DLD1 (cell line): ENCODE data around the gene ADAM23.

Source experiments
- in situ Hi-C: cut with HindIII; loops from 2 replicates; pipeline ENCODE4 v1.10.0; 2017; ENCODE audit warnings: low sequenced_read_pairs

Gene ADAM23

DNA sequence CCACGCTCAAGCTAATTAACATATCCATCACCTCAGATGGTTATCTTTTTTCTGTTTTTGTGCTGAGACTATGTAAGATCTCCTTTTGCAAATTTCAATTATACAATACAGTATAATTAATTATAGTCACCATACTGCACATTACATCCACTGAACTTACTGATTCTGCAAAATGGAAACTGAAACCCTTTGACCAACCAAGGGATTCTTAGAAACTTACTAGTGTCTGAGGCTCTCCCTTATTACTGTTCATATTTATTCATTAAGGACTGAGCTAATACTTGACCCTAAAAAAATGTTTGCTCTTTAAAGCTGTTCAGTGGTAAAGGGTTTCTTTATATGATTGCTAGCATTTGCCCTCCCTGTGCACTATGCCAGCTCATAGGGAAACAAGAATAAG is 50.7 kb downstream of the ADAM23 start:
- in situ Hi-C loops: no loop called here

DNA sequence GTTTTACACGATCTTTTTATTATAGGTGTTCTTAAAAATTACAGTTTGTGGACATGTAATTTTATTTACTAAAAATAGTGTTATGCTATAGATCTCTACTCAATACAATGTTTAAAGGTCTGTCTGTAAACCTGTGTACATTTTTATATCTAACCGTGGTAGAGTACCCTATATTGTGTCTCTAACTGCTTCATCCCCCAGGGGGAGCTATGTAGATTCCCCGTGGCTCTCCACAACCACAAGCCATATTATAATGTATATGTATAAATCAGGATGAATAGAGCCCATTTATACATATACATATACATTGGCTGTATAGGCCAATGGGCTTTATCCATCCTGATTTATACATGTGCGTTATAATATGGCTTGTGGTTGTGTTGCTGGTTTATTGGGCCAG is 59.4 kb downstream of the ADAM23 start:
- in situ Hi-C loops: no loop called here

DNA sequence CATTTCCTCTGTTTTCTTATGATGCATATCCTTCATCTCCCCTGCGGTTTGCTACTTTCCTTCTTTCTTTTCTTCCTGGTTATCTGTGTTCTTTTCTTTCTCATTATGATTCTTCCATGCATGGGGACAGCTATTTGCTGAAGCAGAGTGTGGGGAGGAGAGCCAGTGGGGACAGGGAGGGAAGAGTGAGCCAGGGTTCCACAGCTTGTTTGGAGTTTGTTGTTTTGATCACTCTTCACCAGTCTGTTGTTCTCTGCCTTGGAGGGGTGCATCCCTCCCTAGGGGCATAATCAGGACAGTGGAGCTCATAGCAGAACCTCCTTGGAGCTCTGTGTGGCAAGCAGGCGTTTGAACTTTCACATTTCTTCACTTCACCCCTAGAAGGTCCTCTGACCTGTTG is 68.0 kb downstream of the ADAM23 start:
- in situ Hi-C loops: no loop called here

DNA sequence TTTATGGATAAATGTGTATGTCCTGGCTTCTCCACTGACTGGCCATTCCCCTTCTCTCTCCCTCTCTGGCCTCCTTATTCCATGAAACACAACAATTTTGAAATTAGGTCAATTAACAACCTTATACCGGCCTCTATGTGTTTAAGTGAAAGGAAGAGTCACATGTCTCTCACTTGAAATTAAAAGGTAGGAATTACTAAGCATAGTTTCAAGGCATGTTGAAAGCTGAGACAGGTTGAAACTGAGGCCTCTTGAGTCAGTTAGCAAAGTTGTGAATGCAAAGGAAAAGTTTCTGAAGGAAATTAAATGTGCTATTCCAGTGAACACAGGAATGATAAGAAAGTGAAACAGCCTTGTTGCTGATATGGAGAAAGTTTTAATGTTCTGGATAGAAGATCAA is 69.7 kb downstream of the ADAM23 start:
- in situ Hi-C loops: no loop called here

DNA sequence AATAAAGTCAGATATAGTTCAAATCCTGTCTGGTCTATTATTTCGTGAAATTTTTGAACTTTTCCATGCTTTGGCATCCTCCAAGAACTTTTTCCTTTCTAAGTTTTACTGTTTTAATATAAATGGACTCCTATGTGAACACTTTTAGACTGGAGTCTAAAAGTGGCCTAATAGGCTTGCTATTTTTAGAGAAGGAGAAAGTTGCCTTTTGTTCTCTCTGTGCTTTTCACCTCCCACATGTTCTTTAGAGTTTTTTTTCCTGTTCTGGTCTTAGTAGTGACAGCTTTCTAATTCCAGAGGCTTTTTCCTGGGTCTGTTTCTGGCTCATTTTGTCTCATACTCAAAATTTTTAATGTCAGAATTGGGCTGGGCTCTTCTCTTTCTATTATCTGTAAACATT is 72.2 kb downstream of the ADAM23 start:
- in situ Hi-C loops: no loop called here

DNA sequence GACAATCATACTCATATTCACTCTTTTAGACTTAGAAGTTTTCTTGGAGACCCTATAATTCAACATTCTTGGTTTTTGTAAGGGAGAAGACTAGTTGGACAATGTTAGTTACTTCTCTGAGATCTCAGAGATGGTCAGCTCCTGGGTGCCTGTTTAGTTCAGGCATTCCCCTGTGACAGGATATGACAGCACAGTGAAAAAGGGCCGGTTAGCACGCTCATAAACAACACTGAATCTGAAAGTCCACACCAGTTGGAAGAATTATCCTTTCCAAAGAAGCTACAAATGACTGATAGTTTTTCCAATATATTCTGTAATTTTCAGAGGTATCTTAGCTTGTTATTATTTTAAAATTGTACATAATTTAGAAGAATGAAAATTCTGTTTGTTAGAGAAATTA is 75.7 kb downstream of the ADAM23 start:
- in situ Hi-C loops: no loop called here

DNA sequence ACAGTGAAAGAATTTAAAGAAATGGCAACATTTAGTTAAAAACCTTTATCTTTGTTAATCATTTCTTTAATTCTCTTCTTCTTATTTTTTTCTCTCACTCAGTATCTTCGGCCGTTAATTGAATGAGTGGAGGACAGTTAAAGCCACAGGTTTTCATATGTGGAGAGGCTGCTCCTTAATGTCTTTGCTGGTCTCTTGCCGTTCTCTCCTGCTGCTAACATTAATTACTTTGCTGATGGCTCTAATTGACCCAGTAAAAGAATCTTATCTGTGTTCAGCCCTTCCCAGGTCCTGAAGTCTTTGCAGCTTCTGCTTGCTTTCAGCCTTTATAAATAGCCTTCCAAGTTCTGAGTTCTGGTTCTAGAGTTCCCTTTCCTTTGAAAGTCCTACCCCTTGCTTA is 77.1 kb downstream of the ADAM23 start:
- in situ Hi-C loops: no loop called here

DNA sequence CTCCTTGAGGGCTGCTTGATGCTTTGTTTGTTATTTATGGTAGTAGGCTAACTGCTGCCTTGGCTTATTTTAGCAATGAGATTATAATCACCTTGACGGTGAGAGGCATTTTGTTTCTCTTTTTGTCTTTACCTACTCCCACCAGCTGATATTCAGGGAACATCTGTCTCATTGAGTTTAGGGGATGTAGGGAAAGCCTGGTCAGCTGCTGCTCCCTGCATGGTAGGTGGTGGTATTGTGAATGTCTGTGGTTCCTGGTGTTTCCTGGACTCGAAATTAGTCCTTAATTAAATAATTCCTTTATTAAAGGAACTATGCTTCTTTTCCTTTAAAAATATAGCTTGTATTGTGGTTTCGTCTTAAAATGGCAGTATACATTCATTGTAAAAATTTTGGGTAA is 77.8 kb downstream of the ADAM23 start:
- in situ Hi-C loops: no loop called here

DNA sequence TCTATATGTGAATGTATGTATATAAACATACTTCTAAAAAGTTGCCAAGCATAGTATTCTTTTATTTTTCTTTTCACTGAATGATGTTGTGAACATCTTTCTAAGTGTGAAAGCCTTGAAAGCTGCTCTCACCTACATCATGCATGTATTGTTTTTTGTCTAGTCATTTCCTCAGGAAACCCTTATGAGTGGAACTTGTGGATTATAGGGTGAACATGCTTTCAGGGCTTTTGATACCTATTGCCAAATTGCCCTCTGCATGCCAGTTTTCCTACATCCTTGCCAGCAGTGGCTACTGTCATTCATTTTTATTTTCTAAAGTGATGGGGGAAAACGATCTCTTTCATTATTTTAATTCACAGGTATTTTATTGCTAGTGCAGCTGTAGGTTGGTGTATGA is 78.3 kb downstream of the ADAM23 start:
- in situ Hi-C loops: no loop called here

DNA sequence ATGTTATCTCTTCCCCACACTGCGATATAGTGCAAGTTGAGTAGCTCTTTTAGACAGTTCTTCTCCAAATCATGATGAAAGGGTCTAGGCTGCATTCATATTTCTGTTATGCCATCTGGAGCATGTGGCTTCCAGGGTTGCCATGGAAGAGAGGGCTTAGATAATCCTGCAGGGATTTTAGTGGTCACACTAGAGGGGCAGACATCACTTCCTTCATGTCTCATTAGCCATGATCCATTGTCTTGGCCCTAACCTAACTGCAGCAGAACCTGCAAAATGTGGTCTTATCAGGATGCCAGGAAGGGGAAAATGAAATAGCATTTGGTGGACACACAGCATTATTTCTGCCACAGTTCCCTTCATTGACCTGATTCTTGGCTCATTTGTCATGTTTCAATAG is 83.1 kb downstream of the ADAM23 start:
- in situ Hi-C loops: no loop called here

DNA sequence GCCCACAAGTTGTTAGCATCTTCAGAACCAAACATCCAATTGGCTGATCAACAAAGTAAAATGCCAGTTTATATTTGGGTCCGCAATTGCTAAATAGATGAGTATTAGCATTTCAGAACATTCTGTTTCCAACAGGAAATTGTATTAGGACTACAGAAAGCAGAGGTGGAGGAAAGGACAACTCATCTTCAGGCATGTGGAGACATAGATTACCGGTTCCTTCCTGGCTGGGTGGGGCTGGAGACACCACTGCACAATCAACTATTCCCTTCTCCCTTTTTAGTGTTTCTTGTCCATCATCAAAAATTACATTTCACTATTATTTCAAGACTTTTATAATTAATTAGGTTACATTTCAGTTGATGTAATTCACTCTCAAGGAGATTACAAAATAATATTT is 83.8 kb downstream of the ADAM23 start:
- in situ Hi-C loops: no loop called here

DNA sequence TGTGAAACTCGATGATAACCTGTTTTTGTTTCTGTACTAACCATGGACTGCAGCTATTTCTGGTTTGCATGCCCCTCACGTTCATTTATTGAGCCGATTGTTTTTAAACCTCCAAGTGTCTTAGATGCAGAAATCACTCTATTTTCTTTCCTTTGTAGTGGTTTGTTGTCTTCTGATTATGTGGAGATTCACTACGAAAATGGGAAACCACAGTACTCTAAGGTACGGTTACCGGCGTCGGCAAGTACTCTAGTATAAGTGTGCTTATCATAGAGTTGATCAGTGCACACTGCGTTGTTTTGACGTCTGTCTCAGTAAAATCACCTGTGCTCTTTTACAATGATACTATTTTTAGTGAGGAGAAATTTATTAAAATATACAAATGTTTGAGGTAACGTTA is 87.4 kb downstream of the ADAM23 start:
- in situ Hi-C loops: no loop called here

DNA sequence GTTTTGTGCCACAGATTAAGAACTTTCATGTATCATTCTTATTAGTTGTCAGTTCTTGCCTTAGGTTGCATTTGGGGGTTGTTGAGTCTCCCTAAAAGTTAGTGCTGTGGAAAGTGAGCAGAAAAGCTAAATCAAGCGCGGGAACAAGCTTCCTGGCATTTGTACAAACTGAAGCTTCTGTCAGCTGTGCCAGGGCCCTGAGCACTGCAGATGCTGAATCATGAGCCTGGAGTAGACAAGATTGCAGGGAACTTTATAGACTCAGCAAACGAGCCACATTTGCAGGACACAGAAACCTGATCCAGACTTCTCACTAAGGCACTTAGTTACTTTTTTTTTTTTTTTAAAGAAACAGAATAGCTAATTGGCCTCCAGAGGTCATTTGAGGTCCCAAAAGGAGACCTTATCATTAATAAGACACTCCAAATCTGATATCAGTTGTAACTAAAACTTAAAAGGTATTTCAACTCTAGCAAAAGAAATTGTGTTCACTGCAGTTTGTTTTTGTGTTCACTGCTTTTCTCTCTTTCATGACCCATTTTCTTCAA is 88.7 kb downstream of the ADAM23 start:
- in situ Hi-C loops: no loop called here

DNA sequence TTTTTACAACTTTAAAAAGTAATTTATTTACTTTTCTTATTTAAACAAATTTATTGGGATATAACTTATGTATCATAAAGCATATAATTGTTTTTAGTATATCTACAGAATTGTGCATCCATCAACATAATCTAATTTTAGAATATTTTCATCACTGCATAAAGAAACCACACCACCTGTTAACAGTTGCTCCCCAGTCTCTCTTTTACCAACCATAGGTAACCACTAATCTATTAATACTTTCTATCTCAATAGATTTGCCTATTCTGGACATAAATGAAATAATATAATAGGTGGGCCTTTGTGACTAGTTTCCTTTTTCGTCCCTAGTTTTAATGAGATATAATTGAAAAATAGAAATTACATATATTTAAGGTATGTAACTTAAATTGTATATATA is 90.6 kb downstream of the ADAM23 start:
- in situ Hi-C loops: no loop called here

DNA sequence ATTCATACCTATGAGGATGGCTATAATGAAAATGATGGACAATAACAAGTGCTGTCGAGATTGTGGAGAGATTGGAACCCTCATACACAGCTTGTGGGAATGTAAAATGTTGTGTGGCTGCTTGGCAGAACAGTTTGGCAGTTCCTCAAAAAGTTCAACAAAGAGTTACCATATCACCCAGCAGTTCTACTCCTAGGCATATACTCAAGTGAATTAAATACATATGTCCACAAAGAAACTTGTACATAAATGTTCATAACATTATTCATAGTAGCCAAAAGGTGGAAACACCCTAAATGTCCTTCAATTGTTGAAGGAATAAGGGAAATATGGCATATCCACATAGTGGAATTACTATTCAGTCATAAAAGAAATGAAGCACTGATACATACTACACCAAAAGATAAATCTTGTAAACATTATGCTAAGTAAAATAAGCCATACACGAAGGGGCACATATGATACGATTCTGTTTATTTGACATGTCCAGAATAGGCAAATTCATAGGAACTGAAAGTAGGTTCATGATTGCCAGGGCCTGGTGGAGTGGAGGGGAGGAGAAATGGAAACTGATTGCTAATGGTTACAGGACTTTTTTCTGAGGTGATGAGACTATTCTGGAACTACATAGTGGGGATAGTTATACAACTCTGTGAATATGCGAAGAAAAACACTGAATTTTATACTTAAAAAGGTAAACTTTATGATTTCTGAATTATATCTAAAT is 92.1 kb downstream of the ADAM23 start:
- in situ Hi-C loops: no loop called here

DNA sequence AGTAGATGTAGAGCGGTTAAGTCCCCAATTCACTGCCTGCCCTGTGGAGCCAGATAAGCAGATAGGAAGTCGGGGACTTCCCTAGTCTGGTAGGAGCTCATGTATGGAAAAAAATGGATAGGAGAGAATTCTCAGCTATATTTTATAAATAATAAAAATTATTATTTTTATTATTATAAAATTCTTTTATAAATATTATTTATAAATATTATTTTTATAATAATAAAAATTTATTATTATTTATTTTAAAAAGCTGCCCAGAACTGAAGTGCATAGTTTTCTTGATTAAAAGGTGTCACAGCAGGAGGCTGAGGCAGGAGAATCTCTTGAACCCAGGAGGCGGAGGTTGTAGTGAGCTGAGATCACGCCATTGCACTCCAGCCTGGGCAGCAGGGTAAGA is 97.4 kb downstream of the ADAM23 start:
- in situ Hi-C loops: no loop called here

DNA sequence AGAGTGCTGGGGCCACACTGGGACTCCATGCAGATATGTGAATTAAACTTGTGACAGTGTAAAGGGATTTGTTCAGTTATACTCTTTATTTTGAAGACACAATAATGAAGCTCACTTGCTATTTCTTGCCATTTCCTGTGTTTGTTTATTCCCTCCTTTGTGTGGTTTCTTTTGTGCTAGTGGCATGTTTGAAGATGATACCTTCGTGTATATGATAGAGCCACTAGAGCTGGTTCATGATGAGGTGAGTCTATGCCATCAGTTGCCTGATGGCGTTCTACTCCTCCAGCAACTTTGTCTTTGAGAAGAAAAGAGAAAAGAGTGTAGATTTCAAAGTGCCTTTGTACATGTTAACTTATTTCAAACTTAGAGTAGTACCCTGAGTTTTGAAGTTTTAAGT is 99.7 kb downstream of the ADAM23 start:
- in situ Hi-C loops: no loop called here

DNA sequence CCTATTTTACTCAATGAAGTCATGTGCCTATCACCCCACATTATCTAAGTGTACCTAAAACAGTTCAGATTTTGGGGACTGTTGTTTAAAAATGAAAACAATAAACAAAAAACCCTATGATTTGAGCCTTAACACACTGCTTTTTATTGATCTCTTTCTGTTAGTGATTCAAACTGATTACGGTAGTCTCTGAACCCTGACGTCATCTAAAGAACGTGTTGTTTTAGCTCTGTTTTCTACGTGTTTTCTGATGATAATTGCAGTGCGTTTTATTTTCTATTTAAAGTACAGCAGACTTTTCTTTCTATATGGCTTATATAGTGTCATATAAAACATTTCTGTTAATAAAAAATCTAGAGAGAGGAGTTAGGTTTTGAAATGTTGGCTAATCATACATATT is 105.1 kb downstream of the ADAM23 start:
- in situ Hi-C loops: no loop called here

DNA sequence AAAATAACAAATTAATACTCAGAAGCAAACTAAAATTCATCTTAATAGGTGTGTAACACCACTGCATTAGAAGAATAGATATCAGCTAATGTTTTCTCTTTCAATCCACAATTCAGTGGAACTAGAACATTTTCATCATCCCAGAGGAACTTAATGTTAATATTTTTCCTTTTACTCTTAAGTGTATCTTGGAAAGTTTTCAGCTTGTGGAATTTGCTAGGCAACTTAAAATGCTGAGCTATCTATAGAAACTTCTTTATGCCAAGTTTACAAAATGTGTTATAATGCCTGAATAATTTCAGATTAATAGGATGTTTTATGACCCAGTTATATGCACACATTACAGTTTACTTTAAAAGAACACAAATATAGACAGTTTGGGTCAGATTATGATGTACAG is 112.4 kb downstream of the ADAM23 start:
- in situ Hi-C loops: no loop called here

DNA sequence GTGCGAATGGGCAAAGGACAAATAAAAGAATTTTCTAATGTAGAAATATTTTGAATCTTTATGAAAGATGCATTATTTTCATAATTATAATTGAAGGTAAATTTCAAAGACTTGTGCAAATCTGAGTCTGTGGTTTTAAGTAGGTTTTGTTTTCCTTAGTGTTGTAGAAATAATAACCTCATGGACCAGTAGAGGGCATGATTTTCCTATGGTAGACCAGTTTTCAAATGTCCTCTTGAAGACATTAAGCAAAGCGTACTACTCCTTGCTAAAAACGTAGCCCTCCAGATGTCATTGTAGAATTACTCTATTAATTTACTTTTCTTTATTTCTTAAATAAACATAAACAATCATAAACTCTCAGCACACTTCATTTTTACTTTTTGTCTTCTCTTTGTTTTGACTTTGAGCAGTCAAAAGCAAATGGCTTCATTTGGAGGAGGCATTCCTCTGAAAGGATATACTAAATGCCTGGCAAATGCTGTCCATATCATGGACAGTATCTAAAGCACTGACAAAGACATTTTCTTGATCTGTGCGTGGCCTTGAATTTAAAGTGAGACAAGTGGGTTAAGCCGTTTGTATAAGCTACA is 113.1 kb downstream of the ADAM23 start:
- in situ Hi-C loops: no loop called here

DNA sequence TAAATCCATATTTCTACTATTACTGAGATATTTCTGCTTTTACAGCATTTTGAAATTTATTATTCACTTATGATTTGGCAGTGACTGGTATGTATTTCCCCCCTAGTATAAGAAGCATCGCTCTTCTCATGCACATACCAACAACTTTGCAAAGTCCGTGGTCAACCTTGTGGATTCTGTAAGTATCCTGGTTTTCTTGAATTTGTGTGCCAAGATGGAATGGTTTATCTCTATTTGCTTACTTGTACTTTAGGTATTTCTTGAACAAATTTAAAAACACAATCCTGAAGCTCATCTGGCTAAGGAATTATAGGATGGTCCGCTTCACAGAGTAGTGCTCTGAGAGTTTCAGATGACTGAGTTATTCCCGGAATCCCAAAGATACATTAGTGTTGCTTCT is 114.0 kb downstream of the ADAM23 start:
- in situ Hi-C loops: no loop called here

DNA sequence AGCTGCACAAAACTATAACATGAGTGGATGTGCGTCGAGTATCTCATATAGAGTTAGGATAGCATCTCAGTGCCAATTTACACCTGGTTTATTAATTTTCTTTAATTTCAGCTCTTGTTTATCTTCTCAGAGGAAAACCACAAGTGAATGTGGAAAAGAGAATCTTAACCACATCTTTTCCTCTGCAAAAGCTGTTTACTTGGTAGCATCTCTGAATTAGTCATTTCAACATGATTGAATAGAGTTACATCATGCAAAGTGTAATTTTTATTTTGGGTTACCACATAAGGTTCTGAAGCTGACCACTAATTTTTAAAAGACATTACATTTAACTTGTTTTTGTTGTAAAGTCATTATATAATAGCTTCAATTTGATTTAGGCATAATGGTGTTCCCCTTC is 115.2 kb downstream of the ADAM23 start:
- in situ Hi-C loops: no loop called here

DNA sequence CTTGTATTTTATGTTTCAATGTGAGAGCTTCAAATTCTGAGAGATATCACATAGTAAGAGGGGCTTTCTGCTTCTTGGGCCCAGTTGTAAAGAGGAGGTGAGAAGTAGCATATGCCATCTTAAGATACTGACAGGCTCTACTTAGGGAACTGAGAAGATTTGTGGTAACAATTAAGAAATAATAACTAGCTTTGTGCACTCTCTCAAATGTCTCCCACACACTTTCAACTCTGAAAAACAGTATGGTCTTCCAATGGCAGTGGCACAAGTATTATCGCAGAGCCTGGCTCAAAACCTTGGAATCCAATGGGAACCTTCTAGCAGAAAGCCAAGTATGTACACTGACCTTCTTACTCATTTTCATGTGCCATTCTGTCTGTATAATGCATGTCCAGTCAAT is 118.6 kb downstream of the ADAM23 start:
- in situ Hi-C loops: no loop called here
